BE2C (cell line): ENCODE measurements around the gene GC.

ENCODE experiments used
- DNase-seq: peaks from one replicate; pipeline ENCODE4 v3.0.0-alpha.2; 2020
- H3K27me3 ChIP-seq: fragments of 250-450 bp; sonication (Bioruptor Pico); 2 replicates; pipeline ENCODE4 v1.5.1; 2020; ENCODE audit warnings: mild to moderate bottlenecking
- H3K36me3 ChIP-seq: fragments of 250-450 bp; sonication (Bioruptor Pico); 2 replicates; pipeline ENCODE4 v1.5.1; 2020; ENCODE audit warnings: mild to moderate bottlenecking
- H3K4me1 ChIP-seq: fragments of 250-450 bp; sonication (Bioruptor Pico); 2 replicates; pipeline ENCODE4 v1.5.1; 2020
- H3K4me3 ChIP-seq: 2 replicates; pipeline ENCODE4 v1.5.1; 2011; ENCODE audit warnings: low read depth, low read length
- H3K9me3 ChIP-seq: fragments of 250-450 bp; sonication (Bioruptor Pico); 2 replicates; pipeline ENCODE4 v1.5.1; 2020
- CTCF ChIP-seq: IDR thresholded peaks from 2 replicates; pipeline ENCODE4 v1.5.1; 2012; ENCODE audit warnings: mild to moderate bottlenecking, low read depth, low read length

GC gene

GRCh38 chr4:71692963-71693362 is 90.9 kb downstream of the GC start:
- DNase-seq = no peak
- H3K36me3 ChIP-seq = no peaks in the 10 kb centered on the region
- no peaks in the 10 kb centered on the region for H3K9me3 ChIP-seq
- H3K4me1 ChIP-seq = no peaks in the 10 kb centered on the region
- no peak overlapping the region for H3K4me3 ChIP-seq
- TF ChIP-seq CTCF = no peak
- H3K27me3 ChIP-seq = no peaks in the 10 kb centered on the region

DNA sequence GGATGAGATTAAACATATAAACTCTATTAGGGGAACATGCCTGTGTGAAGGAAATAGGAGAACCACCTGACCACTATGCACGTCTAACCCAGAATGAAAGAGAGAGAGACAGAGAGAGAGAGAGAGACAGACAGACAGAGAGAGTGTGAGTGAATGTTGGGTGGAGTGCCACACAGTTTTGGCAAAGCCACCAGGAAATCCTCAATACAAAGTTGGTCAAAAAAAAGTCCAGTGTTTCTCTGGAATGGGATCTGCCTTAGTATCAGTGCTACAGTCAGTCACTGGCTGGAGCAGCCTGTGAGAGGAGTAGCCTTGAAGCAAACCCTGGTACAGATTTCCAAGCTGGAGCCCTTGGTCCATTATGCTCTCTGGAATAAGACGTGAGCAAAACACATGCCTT is 91.7 kb downstream of the GC start:
- Histone ChIP-seq H3K4me1 (no peaks in the 10 kb centered on the region), H3K4me3 (no peak overlapping the region)

More for the DNA sequence above, 91.7 kb downstream of the GC start:
- no peak for TF ChIP-seq CTCF
- DNase-seq = no peak
- Histone ChIP-seq H3K27me3 (no peaks in the 10 kb centered on the region), H3K36me3 (no peaks in the 10 kb centered on the region), H3K9me3 (no peaks in the 10 kb centered on the region)
